GM13976 (cell line): ENCODE results near the gene SLITRK4.

Experiments
- DNase-seq: peaks from one replicate; pipeline ENCODE4 v3.0.0; 2012; ENCODE audit warnings: low spot score
- CTCF ChIP-seq: IDR thresholded peaks from 2 replicates; pipeline ENCODE4 v1.5.1; 2012; ENCODE audit warnings: borderline replicate concordance, mild to moderate bottlenecking; ENCODE audit not compliant: insufficient read depth; ENCODE audit errors: extremely low read depth, missing control alignments, control extremely low read depth
- in situ Hi-C: fragments of 300-500 bp; cut with MboI; formaldehyde crosslinking; loops from one replicate; pipeline ENCODE4 v1.12.0; 2022; ENCODE audit warnings: low sequenced_read_pairs, mixed read lengths, inconsistent platforms; ENCODE audit not compliant: unreplicated experiment

Gene SLITRK4, protein sequence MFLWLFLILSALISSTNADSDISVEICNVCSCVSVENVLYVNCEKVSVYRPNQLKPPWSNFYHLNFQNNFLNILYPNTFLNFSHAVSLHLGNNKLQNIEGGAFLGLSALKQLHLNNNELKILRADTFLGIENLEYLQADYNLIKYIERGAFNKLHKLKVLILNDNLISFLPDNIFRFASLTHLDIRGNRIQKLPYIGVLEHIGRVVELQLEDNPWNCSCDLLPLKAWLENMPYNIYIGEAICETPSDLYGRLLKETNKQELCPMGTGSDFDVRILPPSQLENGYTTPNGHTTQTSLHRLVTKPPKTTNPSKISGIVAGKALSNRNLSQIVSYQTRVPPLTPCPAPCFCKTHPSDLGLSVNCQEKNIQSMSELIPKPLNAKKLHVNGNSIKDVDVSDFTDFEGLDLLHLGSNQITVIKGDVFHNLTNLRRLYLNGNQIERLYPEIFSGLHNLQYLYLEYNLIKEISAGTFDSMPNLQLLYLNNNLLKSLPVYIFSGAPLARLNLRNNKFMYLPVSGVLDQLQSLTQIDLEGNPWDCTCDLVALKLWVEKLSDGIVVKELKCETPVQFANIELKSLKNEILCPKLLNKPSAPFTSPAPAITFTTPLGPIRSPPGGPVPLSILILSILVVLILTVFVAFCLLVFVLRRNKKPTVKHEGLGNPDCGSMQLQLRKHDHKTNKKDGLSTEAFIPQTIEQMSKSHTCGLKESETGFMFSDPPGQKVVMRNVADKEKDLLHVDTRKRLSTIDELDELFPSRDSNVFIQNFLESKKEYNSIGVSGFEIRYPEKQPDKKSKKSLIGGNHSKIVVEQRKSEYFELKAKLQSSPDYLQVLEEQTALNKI

DNA sequence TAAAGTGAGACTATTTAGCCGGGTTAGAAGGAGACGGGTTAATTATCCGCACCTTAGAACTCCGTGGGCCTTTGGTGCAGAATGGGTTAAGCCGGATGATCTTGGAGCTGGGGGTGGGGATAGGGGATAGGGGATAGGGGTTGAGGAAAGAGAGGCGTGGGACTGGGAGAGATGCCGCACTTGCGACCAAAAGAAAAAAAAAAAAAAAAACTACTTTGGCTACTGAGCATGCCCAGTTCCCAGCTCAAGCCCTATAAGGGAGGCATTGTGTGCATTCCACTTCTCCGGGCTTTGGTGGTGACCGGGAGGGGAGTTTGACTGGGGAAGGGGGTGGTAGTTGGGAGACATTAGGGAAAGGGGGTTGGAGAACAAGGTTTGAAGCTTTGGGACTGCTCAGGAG lies at the start of gene SLITRK4:
TSS of gene SLITRK4 (minus strand) at position 187 of the 400 bp plus-strand sequence. CDS start 4,993 bp downstream, outside the sequence.
- in situ Hi-C loops = no loop called here
- no peak for TF ChIP-seq CTCF
- no peak for DNase-seq

DNA sequence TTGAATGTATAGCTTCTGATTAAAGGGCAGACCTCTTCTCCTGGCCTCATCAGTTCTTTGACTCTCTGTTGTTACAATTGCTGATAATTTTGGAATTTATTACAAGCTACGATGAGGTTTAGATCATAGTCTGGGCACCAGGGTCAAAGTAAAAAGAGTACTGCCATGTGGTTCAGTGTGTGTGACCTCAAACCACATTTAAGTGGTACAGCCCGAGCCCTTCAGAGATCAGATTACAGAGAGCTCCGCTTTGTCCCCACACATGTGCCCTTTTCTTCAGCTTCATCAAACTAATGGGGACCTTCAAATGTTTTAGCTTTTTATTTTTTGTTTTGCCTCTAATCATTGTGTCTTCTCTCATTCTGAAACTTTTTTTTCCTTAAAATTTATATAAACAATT lies 47.6 kb upstream of the SLITRK4 start:
- DNase-seq = no peak
- no peak for TF ChIP-seq CTCF
- in situ Hi-C loops = no loop called here

GRCh38 chrX:143674926-143675325 lies 39.0 kb upstream of the SLITRK4 start:
- no peak for DNase-seq
- in situ Hi-C loops = no loop called here
- TF ChIP-seq CTCF = no peak

- TF ChIP-seq CTCF = no peak
- in situ Hi-C loops = no loop called here
- no peak for DNase-seq
These were observed 33.5 kb upstream of the SLITRK4 start for GRCh38 chrX:143669395-143669794.

DNA sequence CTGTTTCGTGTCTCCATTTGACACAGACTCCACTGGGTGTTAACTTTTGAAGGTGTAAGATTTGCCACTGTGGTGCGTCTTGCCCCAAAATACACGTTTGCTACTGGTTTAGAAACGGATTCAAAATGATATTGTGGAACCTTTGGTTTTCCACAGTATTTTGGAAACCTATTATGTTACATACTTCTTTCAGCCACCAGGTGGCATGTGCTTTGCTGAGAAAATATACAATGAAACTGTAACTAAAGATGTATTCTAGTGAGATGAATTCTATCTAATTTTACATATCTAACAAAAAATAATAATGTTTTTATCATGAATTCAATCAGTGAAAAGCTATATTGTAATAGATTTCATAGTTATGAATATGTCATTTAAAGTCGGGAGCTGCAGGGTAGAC lies 28.4 kb upstream of the SLITRK4 start:
- no peak for DNase-seq
- TF ChIP-seq CTCF = peak; percentile 28
- in situ Hi-C loops = no loop called here

DNA sequence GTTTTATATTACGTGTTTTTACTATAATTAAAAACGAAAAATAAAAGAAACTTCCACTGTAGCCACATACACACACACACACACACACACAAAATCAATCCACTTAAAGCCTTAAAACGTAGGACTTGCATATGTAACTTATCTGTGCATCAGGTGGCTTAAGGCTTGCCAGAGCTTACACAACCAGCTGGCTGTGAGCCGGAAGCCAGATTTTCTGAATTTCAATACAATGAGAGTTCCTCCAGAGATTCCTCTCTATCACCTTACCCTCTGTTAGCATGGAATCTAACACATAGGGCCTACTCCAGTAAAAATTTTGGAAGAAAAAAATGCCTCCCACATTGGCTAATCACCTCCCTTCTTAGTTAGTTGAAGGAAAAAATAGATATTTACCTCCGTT lies 27.9 kb upstream of the SLITRK4 start:
- no peak for TF ChIP-seq CTCF
- no peak for DNase-seq
- in situ Hi-C loops = no loop called here
